ACHN (cell line): Measurements from ENCODE around the gene ARHGAP44.
A peak's percentile ranks its signal among the peaks of the same experiment; 100 is the strongest.

Experiments
- DNase-seq: peaks from one replicate; pipeline ENCODE4 v3.0.0-alpha.2; 2015
- in situ Hi-C: cut with HindIII; loops from 2 replicates; pipeline ENCODE4 v1.10.0; 2017; ENCODE audit warnings: low sequenced_read_pairs, low pct_ligation_motif_present, low pct_unique_long_range_greater_than_20kb

ARHGAP44 gene

DNA sequence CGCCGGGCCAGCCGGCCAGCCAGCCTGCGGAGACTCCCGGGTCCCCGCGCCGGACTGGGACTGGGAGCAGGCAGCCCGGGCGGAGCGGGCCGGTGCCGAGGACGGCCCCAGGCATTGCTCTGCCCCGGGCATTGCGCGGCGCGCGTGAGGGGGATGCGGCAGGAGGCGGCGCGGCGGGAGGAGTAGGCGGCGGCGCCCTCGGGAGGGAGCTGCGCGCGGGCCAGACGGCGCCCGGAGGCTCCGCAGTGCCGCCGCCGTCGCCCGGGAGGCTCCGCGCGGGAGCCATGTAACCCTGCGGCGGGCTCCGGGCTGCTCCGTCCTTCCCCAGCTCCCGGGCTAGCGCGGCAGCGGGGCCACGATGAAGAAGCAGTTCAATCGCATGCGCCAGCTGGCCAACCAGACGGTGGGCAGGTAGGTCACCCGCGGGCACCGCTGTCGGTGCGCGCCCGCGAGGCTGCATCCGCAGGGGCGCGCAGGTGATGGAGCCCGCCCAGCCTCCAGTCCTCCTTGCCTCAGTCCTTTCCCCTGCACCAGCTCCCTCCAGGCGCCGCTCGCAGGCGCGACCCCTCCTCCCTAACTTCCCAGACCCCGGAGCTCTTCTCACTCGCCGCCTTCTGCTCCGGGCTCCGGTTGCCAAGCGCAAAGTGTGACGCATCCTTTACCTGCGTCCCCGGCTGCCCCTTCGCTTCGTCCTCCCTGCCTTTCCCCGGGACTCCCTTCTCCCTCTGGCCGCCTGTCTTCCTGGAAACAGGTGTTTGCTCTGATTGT lies at the start of gene ARHGAP44:
ARHGAP44 (plus strand) TSS at position 18 of the 768 bp plus-strand sequence; CDS start at position 359, 341 bp downstream.
- in situ Hi-C loops: no loop called here
- DNase-seq: peak; percentile 50

- in situ Hi-C loops: no loop called here
- DNase-seq: no peak
Observed at GRCh38 chr17:12739500-12739899, 49.8 kb upstream of the ARHGAP44 start.

GRCh38 chr17:12743046-12743445 lies 46.3 kb upstream of the ARHGAP44 start:
- DNase-seq: no peak
- in situ Hi-C loops: no loop called here

- DNase-seq: no peak
- in situ Hi-C loops: no loop called here
Observed at GRCh38 chr17:12744298-12744697, 45.0 kb upstream of the ARHGAP44 start.

DNA sequence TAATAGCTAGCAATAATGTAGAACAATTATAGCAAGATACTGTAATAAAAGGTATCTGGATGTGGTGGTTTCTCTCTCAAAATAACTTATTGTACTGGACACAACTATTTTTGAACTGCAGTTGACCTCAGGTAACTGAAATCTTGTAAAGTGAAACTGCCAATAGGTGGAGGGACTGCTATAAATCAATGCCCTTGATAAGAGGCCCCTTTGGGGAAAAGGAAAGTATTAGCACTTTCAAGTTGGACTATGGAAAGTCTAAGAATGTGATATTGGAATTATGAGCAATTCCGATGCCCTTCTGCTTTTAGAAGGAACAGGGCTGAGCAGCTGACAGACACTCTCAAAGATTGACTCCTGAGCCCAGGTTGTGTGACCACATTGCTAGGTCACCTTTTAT lies 44.5 kb upstream of the ARHGAP44 start:
- in situ Hi-C loops: no loop called here
- DNase-seq: no peak

DNA sequence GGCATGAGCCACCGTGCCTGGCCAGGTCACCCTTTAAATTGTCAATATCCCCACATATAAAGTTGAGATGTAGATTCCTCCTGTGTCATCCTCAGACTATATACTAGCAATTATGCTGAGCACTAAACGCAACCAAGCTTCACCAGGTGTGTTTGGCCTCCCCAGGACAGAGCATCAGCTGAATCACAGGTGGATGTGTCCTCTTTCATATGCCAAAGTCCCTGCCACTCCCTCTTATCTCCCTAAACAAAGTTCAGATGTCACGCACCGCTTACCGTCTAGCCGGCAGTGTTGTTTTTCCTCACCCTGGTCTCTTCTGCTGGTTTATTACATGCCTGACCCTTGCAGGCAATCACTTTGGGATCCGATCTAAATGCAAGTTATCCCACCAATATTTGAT lies 43.8 kb upstream of the ARHGAP44 start:
- in situ Hi-C loops: no loop called here
- DNase-seq: no peak

DNA sequence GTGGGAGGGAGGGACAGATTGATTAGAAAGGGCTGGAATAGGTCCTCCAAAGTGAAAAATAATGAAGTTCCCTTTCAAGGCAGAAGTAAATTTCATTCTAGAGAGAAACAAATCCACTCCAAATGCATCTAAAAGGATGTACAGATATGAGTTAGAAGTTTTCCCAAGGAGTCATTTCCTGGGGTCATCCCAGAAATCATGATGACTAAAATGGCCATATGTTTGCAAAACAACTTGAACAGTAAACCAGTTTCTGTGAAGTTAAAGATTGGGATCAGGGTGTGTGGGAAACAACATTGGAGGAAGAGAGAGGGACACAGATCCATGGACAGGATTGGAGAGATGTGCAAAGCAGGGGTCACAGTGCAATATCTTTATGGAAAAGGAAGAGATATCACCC lies 32.5 kb upstream of the ARHGAP44 start:
- no peak for DNase-seq
- in situ Hi-C loops: no loop called here

GRCh38 chr17:12759090-12759489 lies 30.2 kb upstream of the ARHGAP44 start:
- no peak for DNase-seq

GRCh38 chr17:12765548-12765947 lies 23.8 kb upstream of the ARHGAP44 start:
- DNase-seq: peak; percentile 60
- in situ Hi-C loops: no loop called here

More at GRCh38 chr17:12759090-12759489, 30.2 kb upstream of the ARHGAP44 start:
- in situ Hi-C loops: no loop called here

- in situ Hi-C loops: no loop called here
- DNase-seq: no peak
Observed at GRCh38 chr17:12768255-12768654, 21.0 kb upstream of the ARHGAP44 start.

GRCh38 chr17:12769981-12770380 lies 19.3 kb upstream of the ARHGAP44 start:
- in situ Hi-C loops: no loop called here
- DNase-seq: no peak

DNA sequence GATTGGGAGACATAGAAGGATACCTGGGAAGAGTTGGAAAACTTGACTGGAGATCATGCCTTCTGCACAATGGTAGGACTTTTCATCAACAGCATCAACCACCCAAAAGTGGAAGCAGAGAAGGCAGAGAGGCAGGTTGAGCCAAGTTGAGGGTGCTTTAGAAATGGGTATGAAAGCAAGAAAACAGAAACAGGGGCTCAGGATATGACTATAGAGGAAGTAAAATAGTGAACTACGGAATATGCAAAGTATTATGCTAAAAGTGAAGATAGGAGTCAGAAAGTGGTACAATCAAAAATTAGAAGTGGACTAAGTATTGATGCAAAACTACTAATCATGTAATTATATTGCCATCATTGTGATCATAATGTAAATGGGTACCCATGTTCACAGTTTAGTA lies 16.1 kb upstream of the ARHGAP44 start:
- in situ Hi-C loops: no loop called here
- no peak for DNase-seq

DNA sequence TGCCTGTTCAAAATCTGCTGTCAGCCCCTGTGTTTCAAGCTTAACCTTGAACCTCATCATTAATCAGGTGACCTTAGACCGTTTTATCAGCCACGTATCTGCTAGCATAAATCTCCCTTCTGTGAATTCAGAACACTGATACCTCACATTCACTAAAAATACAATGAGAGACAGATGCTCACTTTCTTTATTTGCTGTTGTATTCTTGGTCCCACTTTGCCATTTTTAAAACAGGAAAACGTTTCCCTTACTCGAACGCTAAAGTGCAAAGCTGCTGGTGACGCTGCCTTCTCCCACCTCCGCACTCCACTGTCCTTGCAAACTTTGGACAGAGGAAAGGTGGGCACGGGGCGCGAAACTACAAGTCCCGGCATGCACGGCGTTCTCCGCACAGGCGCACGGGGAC lies 220 bp upstream of the ARHGAP44 start:
- no peak for DNase-seq
- in situ Hi-C loops: no loop called here

DNA sequence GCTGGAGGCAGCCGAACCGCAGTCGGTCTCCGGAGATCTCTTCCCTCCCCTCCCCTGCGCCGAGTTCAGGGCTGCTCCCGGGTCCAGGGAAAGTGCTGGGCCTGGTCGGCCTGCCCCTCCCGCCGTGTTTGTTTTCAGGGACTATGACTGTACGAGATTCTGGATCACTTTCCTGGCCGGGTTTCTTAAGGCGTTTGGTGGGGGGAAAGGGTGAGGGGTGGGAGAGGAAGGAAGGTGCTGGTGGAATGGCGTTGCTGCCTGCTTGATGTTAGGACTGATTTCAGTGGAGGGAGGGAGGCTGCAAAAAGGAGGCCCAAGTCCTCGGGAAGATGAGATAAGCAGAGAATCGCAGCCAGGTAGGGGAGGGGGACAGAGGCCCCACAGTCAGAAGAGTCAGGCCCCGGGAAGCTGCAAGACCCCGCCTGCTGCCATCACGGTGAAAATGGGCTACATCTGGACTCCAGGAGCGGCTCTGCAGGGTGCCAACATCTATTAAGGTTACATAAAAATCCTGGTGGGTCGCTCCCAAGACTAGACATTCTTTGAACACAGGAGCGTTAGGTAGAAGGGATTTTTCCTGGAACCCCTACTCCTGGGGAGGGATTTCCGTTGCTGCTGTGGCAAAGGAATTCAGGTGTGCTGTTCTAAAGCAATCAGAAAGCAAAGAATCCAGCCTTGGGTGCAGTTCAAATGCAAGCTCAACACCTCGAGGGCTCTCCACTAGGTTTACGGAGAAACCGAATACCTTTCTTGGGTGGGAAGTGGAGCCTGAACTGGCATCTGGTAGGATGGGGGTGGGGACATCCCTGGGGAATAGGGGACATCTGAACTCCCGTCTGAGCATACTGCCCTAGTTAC lies 1.2 kb downstream of the ARHGAP44 start:
- in situ Hi-C loops: no loop called here

DNA sequence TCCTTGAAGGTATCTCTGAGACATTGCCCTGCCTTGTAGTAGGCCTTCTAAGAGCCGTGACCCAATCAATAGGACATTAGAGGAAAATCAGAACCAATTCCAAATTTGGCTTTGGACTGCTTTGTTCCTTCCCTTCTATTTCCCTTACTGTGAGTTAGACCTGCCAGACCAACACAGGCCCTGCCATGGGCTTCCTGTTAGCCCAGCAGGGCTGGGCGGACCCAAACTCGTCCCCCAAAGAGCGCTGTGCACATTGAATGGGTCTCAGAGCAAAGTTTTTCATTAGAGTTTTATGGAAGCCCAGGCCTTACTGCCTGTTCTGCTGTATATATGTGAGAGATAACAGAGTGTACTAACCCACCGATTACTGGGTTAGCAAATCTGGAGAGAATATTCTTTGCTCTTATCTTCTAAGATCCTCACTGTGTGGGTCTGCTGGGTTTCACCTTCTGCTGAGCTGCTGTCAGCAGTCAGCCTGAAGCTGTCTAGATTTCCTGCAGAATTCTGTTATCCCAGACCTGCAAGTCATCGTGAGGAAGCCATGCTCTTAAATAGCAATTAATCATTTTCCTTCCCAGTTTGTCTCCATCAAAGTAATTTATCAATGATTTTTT lies 5.7 kb downstream of the ARHGAP44 start:
- in situ Hi-C loops: no loop called here
- no peak for DNase-seq

More for the DNA sequence above, 1.2 kb downstream of the ARHGAP44 start:
- no peak for DNase-seq

- in situ Hi-C loops: no loop called here
- no peak for DNase-seq
Observed at GRCh38 chr17:12800855-12801365, 11.6 kb downstream of the ARHGAP44 start.

DNA sequence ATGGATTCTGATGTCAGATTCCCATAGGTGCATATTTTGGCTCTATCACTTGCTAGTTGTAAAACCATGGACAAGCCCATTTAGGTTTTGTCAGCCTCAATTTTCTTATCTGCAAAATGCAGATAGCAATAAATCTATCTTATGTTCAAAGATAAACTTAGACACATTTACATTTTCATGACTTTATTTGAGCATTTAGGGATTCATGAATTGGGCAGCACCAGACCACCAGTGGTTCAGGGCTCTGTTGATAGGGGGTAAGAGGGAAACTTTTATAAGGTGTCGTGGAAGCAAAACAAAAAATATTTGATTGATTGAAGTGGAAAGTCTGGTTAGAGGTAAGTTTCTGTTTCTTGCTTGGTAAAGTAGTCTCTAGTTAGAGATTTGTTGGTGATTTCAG lies 17.3 kb downstream of the ARHGAP44 start:
- DNase-seq: no peak
- in situ Hi-C loops: no loop called here

DNA sequence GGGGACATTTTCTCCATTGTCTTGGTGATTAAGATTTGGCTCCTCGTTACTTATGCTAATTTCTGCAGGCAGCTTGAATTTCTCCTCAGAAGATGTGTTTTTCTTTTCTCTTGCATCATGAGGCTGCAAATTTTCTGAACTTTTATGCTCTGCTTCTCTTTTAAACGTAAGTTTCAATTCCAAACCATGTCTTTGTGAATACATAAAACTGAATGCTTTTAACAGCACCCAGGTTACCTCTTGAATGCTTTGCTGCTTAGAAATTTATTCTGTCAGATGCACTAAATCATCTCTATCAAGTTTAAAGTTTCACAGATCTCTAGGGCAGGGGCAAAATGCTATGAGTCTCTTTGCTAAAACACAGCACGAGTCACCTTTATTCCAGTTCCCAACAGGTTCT lies 19.4 kb downstream of the ARHGAP44 start:
- DNase-seq: no peak
- in situ Hi-C loops: no loop called here

DNA sequence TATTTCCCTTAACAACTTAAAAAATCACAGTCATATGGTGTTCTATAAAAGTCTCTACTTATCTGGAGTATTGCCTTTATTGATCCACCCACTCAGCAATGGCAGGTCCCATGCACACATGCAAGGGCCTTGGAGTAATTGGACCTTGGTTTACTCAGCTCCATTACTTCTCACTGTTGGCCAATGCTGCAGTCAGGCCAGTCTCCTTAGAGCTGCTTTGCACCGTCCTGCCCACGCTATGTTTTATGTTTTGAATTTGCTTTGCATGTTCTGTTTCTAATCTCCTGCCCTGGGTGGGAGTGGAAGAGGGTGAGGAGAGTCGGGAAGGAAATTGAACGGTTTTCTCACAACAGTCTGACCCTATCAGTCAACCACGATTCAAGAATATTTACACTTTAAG lies 23.6 kb downstream of the ARHGAP44 start:
- DNase-seq: no peak
- in situ Hi-C loops: no loop called here
